Peyer's patch (tissue), 4 donors: Measurements from ENCODE around the gene SPATA3. TPM values are rescaled to one million over a fixed set of nuclear protein-coding genes. Genes with fewer than 3 reads are reported as not detected.

ENCODE experiments used
- DNase-seq, 3 donors: peaks; one replicate each; pipeline ENCODE4 v3.0.0-alpha.2; 2017 to 2019
- H3K27ac ChIP-seq, 4 donors: fragments of 200-600 bp; sonication (generic); one replicate each; pipeline ENCODE4 v1.5.1; 2016 to 2019
- H3K27me3 ChIP-seq, 2 donors: fragments of 200-600 bp; sonication (generic); one replicate each; pipeline ENCODE4 v1.5.1; 2019
- H3K36me3 ChIP-seq, 3 donors: fragments of 200-600 bp; sonication (generic); one replicate each; pipeline ENCODE4 v1.5.1; 2016 to 2019
- H3K4me1 ChIP-seq, 4 donors: fragments of 200-600 bp; sonication (generic); one replicate each; pipeline ENCODE4 v1.5.1; 2016 to 2019
- H3K4me3 ChIP-seq, 4 donors: fragments of 200-600 bp; sonication (generic); 1 replicate in 3 of 4; 2 replicates in 1 of 4; pipeline ENCODE4 v1.5.1; 2016 to 2019; ENCODE audit warnings: mild to moderate bottlenecking in 1 of 4
- H3K9me3 ChIP-seq, 4 donors: fragments of 200-600 bp; sonication (generic); one replicate each; pipeline ENCODE4 v1.5.1; 2016 to 2019; ENCODE audit warnings: mild to moderate bottlenecking in 1 of 4
- POLR2A ChIP-seq, 2 donors: fragments of 450-650 bp; IDR thresholded peaks; one replicate each; pipeline ENCODE4 v1.5.1; 2017; ENCODE audit warnings: antibody characterized with exemption in 2 of 2, mild to moderate bottlenecking in 2 of 2, moderate library complexity in 2 of 2
- total RNA-seq, 4 donors: library from RNA; depleted of rRNA; stranded (reverse); fragments of >200 nt; gene quantifications; one replicate each; pipeline ENCODE4 v1.1.0, GENCODE V29; 2016
- TF ChIP-seq, protein P1 (sequence below), 6 experiments: fragments of 450-650 bp in 4 of 6; fragments of 200-600 bp in 2 of 6; sonication (generic) in 1 of 6; IDR thresholded peaks; one replicate each; pipeline ENCODE4 v1.5.1; 2017 to 2019; ENCODE audit warnings: antibody characterized with exemption in 6 of 6, mild to moderate bottlenecking in 3 of 6, moderate library complexity in 1 of 6

Gene SPATA3
- total RNA-seq, 4 donors from 2014 or later, result not detected

DNA sequence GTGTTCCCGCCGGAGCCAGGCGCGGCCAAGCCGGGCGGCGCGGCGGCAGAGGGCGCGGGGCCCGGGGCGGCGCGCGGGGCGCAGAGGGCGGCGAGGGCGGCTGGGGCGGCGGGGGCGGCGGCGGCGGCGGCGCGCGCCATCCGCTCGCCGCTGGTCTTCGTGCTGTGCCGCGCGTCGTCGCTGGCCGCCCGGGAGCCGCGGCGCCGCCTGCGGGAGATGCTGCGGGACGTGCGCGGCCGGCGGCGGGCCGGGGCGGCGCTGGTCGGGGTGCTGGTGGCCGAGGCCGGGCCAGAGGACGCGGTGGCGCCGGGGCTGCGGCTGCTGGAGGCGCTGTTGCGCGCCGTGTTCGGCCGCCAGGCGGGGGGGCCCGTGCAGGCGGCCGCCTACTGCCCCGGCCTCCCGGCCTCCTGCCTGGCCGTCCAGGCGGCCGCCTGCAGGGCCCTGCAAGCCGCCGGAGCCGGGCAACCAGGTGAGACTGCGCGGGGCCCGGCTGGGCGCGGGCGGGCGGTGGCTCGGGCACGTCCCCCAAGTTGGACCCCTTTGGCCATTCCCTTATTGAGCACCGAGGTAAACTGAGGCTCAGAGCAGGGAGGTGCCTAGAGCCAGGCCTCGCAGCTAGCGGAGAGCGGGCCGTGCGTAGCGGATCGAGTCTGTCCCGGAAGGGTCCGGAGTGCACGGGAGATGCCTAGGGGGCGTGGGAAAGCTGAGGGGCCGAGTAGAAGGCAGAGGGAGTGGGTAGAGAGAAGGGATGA, 42.0 kb downstream of the SPATA3 start:
- peak overlapping the region; percentile 30 to 71 (median 49) for H3K4me3 ChIP-seq
- peaks cover 0 to 4% of the 10 kb centered on the region in 2 donors for H3K27me3 ChIP-seq
- peak in 1 of 3 donors; percentile 73 for DNase-seq
- no peaks in the 10 kb centered on the region for H3K36me3 ChIP-seq
- H3K9me3 ChIP-seq, result no peaks in the 10 kb centered on the region
- peaks cover 0 to 15% (median 0%) of the 10 kb centered on the region in 4 donors for H3K4me1 ChIP-seq
- peak in 1 of 2 donors; percentile 4 for TF ChIP-seq POLR2A (IDR thresholded peaks at IDR 0.05)
- TF ChIP-seq, protein P1, sequence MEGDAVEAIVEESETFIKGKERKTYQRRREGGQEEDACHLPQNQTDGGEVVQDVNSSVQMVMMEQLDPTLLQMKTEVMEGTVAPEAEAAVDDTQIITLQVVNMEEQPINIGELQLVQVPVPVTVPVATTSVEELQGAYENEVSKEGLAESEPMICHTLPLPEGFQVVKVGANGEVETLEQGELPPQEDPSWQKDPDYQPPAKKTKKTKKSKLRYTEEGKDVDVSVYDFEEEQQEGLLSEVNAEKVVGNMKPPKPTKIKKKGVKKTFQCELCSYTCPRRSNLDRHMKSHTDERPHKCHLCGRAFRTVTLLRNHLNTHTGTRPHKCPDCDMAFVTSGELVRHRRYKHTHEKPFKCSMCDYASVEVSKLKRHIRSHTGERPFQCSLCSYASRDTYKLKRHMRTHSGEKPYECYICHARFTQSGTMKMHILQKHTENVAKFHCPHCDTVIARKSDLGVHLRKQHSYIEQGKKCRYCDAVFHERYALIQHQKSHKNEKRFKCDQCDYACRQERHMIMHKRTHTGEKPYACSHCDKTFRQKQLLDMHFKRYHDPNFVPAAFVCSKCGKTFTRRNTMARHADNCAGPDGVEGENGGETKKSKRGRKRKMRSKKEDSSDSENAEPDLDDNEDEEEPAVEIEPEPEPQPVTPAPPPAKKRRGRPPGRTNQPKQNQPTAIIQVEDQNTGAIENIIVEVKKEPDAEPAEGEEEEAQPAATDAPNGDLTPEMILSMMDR (IDR thresholded peaks at IDR 0.05), result peak in 3 of 6 experiments; percentile 32 to 53 (median 40)
- peak overlapping the region in 2 of 4 donors; percentile 14 to 72 for H3K27ac ChIP-seq

DNA sequence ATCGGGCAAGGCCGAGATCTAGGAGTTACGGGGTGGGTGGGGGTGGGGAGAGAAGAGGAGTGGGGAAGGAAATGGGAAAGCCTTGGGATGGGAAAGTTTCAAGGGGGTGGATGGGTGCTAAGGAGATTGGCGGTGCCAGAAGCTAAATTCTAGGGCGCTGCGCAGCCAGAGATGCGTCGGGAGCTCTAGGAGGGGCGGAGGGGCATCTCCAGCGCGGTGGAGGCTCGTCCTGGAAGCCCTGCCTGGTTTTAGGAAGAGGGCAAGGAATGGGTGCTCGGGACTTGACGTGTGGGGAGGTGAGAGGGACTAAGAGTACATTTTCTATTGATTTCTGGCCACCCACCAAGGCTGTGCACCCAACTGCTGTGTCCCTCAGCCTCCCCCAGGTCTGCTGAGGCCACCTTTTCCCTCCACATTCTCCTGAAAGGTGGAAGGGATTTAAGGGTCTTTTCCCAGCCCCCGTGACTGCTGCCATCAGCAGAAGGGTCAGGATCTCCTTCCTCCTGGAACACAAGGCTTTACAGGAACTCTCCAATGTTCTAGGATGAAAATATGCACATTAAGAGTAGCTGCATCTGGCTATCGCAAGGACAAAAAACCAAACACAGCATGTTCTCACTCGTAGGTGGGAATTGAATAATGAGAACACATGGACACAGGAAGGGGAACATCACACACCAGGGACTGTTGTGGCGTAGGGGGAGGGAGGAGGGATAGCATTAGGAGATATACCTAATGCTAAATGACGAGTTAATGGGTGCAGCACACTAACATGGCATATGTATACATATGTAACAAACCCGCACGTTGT, 42.8 kb downstream of the SPATA3 start:
- TF ChIP-seq, protein P1 (IDR thresholded peaks at IDR 0.05), result no peak
- TF ChIP-seq POLR2A (IDR thresholded peaks at IDR 0.05), result no peak

DNA sequence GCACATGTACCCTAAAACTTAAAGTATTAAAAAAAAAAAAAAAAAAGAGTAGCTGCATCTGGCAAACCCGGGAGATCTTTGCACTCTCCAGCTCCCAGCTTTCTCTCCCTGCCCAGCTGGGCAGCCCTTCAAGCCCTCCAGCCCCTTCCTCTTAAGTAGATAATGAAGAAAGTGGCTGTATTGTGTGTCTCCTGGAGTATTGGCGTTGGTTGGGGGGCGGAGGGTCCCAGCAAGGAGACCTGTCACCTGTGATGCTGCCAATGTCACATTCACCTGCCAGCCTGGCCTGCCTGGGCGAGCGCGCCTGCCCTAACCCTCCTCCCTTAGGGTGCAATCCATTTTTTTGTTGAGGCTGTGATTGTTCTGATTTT, 43.4 kb downstream of the SPATA3 start:
- H3K9me3 ChIP-seq, result no peaks in the 10 kb centered on the region
- DNase-seq, result no peak
- H3K27me3 ChIP-seq, result peaks cover 0 to 4% of the 10 kb centered on the region in 2 donors
- H3K4me1 ChIP-seq, result peaks cover 0 to 15% (median 0%) of the 10 kb centered on the region in 4 donors
- no peak overlapping the region for H3K4me3 ChIP-seq
- TF ChIP-seq POLR2A (IDR thresholded peaks at IDR 0.05), result no peak
- TF ChIP-seq, protein P1 (IDR thresholded peaks at IDR 0.05), result no peak
- H3K36me3 ChIP-seq, result no peaks in the 10 kb centered on the region
- H3K27ac ChIP-seq, result no peak overlapping the region

More for the DNA sequence above, 42.8 kb downstream of the SPATA3 start:
- peaks cover 0 to 4% of the 10 kb centered on the region in 2 donors for H3K27me3 ChIP-seq
- peak overlapping the region in 3 of 4 donors; percentile 30 to 71 (median 65) for H3K4me3 ChIP-seq
- peaks cover 0 to 15% (median 0%) of the 10 kb centered on the region in 4 donors for H3K4me1 ChIP-seq
- DNase-seq, result no peak
- no peaks in the 10 kb centered on the region for H3K36me3 ChIP-seq
- H3K9me3 ChIP-seq, result no peaks in the 10 kb centered on the region
- H3K27ac ChIP-seq, result peak overlapping the region in 2 of 4 donors; percentile 17 to 30

DNA sequence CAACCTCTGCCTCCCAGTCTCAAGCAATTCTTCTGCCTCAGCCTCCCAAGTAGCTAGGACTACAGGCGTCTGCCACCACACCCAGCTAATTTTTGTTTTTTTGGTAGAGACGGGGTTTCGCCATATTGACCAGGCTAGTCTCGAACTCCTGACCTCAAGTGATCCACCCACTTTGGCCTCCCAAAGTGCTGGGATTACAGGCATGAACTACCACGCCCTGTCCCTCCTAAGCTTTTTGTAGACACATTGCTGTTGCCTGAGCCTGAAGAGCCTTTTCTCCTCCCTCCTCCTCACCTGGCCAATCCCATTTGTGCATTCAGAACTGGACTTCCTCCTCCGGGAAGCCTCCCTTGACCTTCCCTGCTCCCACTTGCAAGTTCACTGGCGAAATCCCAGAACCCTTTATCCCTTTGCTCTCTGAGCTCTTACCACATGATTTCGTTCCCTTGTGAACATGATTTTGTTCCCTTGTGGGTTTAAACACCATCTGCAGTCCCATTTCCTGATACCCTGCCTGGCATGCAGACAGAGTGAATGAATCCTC, 44.0 kb downstream of the SPATA3 start:
- Histone ChIP-seq H3K27ac (no peak overlapping the region), H3K9me3 (no peaks in the 10 kb centered on the region), H3K4me3 (no peak overlapping the region), H3K4me1 (peaks cover 0 to 15% (median 0%) of the 10 kb centered on the region in 4 donors), H3K27me3 (peaks cover 0 to 4% of the 10 kb centered on the region in 2 donors), H3K36me3 (no peaks in the 10 kb centered on the region)
- no peak for DNase-seq
- TF ChIP-seq, protein P1 (IDR thresholded peaks at IDR 0.05), result no peak
- no peak for TF ChIP-seq POLR2A (IDR thresholded peaks at IDR 0.05)

DNA sequence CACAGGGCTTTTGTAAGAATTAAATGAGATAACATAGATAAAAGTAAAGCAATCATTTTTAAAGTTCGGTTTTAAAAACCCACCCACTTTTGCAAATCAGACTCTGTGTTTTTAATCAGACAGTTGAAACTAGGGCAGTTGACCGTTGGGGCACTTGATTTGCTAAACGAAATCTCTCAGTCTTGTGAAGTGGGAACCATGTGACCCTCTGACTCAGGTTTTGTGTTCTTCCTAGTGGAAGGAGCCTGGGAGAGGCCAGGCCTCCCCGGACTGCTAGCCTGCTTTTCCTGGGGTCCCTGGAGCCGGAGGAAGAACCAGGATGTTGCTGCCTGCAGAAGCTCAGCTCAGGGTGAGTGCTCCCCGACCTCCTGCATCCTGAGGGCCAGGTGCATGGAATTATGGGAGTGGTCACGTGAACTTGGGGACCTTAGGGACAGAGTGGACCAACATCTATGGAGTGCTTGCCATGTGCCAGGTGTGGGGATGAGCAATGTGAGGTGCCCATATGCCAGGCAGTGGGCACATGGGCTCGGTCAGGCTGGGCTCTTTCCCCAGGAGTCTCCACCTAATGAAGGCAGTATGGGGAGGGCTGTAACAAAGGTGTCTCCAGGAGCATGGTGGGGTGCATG, 45.3 kb downstream of the SPATA3 start:
- H3K9me3 ChIP-seq, result no peaks in the 10 kb centered on the region
- no peak for DNase-seq
- TF ChIP-seq POLR2A (IDR thresholded peaks at IDR 0.05), result no peak
- TF ChIP-seq, protein P1 (IDR thresholded peaks at IDR 0.05), result no peak
- no peaks in the 10 kb centered on the region for H3K27me3 ChIP-seq
- H3K4me3 ChIP-seq, result no peak overlapping the region
- no peaks in the 10 kb centered on the region for H3K36me3 ChIP-seq
- H3K27ac ChIP-seq, result no peak overlapping the region
- H3K4me1 ChIP-seq, result peaks cover 0 to 15% (median 0%) of the 10 kb centered on the region in 4 donors
